Ovary (tissue), 9 donors: ENCODE data around the gene CAMKMT. TPM values are rescaled to one million over a fixed set of nuclear protein-coding genes. Genes with fewer than 3 reads are reported as not detected.
"Not testable (repeated sequence)": the region's sequence is repeated elsewhere in the genome, so short reads cannot be mapped to it uniquely, and the experiment has no call there.

Experiments used
- DNase-seq, 5 donors: peaks; one replicate each; pipeline ENCODE4 v3.0.0-alpha.2; 2019 to 2020
- H3K27ac ChIP-seq, 2 donors: fragments of 200-600 bp; one replicate each; pipeline versions ENCODE4 v1.5.1 to v1.8.0; 2019 to 2022
- H3K27me3 ChIP-seq: fragments of 200-600 bp; one replicate; pipeline ENCODE4 v1.8.0; 2022
- H3K36me3 ChIP-seq: fragments of 200-600 bp; sonication (generic); one replicate; pipeline ENCODE4 v1.5.1; 2019
- H3K4me1 ChIP-seq: one replicate; pipeline ENCODE4 v1.8.1; 2013; ENCODE audit warnings: mild to moderate bottlenecking, moderate library complexity; ENCODE audit not compliant: insufficient read depth
- H3K4me3 ChIP-seq: fragments of 200-600 bp; sonication (generic); one replicate; pipeline ENCODE4 v1.5.1; 2017
- H3K9me3 ChIP-seq, 2 donors: fragments of 200-600 bp in 1 of 2; sonication (generic) in 1 of 2; one replicate each; pipeline versions ENCODE4 v1.5.1 to v1.8.1; 2013 to 2019; ENCODE audit warnings: mild to moderate bottlenecking in 1 of 2, moderate library complexity in 1 of 2
- EP300 ChIP-seq: sonication (generic); formaldehyde crosslinking; IDR thresholded peaks from one replicate; pipeline ENCODE4 v1.6.1; 2017; ENCODE audit warnings: antibody characterized with exemption
- POLR2A ChIP-seq: fragments of 450-650 bp; IDR thresholded peaks from one replicate; pipeline ENCODE4 v1.6.1; 2017; ENCODE audit warnings: antibody characterized with exemption, mild to moderate bottlenecking, moderate library complexity
- WGBS, 3 donors: extraction: QIAGEN DNeasy Blood & Tissue Kit in 1 of 3; methylation state at CpG; one replicate each; pipeline versions ENCODE4 v1.1.5 to v1.1.7; 2013 to 2017; 5-methylcytosine and 5-hydroxymethylcytosine counted together
- intact Hi-C, 4 donors: fragments of 100-400 bp; cut with DNase I; formaldehyde crosslinking; loops; one replicate each; pipeline versions ENCODE4 v1.11.0 to v1.15.1; 2022 to 2023
- polyA plus RNA-seq, 2 donors: library from polyadenylated mRNA; stranded (reverse); fragments of 200-250 nt in 1 of 2; fragments of 350-450 nt in 1 of 2; fragmentation: Illumina TruSeq in 1 of 2; extraction: RNeasy Lipid Tissue Mini Kit (QIAGEN cat#74804) in 1 of 2; gene quantifications; one replicate each; pipeline ENCODE4 v1.2.3, GENCODE V29; 2013 to 2014
- total RNA-seq, 7 donors: library from RNA; depleted of rRNA in 2 of 7; stranded (reverse); fragments of >200 nt in 2 of 7; fragmentation: NEBNext Ultra II Directional in 3 of 7; extraction: Animal tissue kit (Norgen Biotek cat#: 25700) in 3 of 7; gene quantifications; one replicate each; pipeline versions ENCODE4 v1.1.0 to v1.2.4, GENCODE V29; 2016 to 2023
- TF ChIP-seq, protein P1 (sequence below), 3 donors: fragments of 450-650 bp in 2 of 3; fragments of 200-600 bp in 1 of 3; IDR thresholded peaks; one replicate each; pipeline versions ENCODE4 v1.5.1 to v1.8.0; 2016 to 2022; ENCODE audit warnings: antibody characterized with exemption in 3 of 3, mild to moderate bottlenecking in 1 of 3
- donor health status: DM: no; HTN: no; CAD: no; lungs with moderate emphysema.
- donor health status: DM: no; HTN: no; CAD: no.
- donor health status: Bipolar disorder and iron deficiency.
- donor health status: DM: yes; HTN: yes; CAD: no.
- donor health status: DM: no; HTN: no; CAD: no.
- donor health status: DM: yes; HTN: yes; CAD: no.

The CAMKMT gene
- total and polyA plus RNA-seq, 9 donors = 3.5 to 10.7 (median 8.9) TPM

DNA sequence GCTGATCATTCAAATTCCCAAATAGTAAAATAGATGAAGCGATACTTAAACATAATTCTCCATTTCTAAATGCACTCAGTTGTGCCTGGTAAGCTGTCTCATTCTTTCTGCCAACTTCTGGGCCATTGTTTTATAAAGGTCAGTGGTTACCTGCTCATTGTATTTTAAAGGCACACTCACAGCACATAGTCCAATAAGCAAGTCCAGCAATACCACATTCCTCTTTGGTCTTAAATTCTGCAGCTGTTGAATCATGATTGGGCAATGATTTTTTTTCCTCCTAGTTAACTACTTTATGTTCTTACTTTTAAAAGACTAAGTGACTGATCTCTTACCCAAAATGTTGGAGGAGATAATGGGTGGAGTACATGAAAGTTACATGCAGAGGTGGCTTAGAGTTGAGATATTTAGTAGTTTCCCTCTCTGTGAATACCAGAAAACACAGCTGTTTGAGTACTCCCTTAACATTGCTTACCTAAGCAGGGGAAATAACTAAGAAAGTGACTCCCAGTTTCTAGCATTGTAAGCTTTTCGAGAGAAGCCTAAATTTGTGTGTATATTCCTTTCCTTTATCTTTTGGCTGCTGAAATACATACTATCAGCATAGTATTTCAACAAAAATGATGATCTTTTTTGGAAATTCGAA, 220.7 kb downstream of the CAMKMT start:
- Histone ChIP-seq H3K27me3 (no peaks in the 10 kb centered on the region), H3K4me1 (no peaks in the 10 kb centered on the region), H3K9me3 (no peaks in the 10 kb centered on the region), H3K36me3 (no peaks in the 10 kb centered on the region), H3K27ac (no peak overlapping the region), H3K4me3 (no peak overlapping the region)
- no peak for TF ChIP-seq EP300
- TF ChIP-seq POLR2A = no peak
- TF ChIP-seq, protein P1, sequence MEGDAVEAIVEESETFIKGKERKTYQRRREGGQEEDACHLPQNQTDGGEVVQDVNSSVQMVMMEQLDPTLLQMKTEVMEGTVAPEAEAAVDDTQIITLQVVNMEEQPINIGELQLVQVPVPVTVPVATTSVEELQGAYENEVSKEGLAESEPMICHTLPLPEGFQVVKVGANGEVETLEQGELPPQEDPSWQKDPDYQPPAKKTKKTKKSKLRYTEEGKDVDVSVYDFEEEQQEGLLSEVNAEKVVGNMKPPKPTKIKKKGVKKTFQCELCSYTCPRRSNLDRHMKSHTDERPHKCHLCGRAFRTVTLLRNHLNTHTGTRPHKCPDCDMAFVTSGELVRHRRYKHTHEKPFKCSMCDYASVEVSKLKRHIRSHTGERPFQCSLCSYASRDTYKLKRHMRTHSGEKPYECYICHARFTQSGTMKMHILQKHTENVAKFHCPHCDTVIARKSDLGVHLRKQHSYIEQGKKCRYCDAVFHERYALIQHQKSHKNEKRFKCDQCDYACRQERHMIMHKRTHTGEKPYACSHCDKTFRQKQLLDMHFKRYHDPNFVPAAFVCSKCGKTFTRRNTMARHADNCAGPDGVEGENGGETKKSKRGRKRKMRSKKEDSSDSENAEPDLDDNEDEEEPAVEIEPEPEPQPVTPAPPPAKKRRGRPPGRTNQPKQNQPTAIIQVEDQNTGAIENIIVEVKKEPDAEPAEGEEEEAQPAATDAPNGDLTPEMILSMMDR (IDR thresholded peaks at IDR 0.05) = no peak
- 42 to 54% (median 43%) methylated on average over 3 of the region's 3 CpGs for WGBS, 3 donors
- intact Hi-C loops = no loop called here
- no peak for DNase-seq

DNA sequence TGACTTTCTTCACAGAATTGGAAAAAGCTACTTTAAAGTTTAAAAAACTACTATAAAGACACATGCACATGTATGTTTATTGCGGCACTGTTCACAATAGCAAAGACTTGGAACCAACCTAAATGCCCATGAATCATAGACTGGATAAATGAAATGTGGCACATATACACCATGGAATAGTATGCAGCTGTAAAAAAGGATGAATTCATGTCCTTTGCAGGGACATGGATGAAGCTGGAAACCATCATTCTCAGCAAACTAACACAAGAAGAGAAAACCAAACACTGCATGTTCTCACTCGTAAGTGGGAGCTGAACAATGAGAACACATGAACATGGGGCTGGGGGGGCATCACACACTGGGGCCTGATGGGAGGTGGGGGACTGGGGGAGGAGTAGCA, 233.9 kb downstream of the CAMKMT start:
- H3K4me1 ChIP-seq, intact Hi-C loops, H3K9me3 ChIP-seq, H3K27me3 ChIP-seq, H3K27ac ChIP-seq, H3K4me3 ChIP-seq, DNase-seq, H3K36me3 ChIP-seq: not testable (repeated sequence)
- 93 to 99% (median 97%) methylated on average over 2 of the region's 2 CpGs for WGBS, 3 donors

DNA sequence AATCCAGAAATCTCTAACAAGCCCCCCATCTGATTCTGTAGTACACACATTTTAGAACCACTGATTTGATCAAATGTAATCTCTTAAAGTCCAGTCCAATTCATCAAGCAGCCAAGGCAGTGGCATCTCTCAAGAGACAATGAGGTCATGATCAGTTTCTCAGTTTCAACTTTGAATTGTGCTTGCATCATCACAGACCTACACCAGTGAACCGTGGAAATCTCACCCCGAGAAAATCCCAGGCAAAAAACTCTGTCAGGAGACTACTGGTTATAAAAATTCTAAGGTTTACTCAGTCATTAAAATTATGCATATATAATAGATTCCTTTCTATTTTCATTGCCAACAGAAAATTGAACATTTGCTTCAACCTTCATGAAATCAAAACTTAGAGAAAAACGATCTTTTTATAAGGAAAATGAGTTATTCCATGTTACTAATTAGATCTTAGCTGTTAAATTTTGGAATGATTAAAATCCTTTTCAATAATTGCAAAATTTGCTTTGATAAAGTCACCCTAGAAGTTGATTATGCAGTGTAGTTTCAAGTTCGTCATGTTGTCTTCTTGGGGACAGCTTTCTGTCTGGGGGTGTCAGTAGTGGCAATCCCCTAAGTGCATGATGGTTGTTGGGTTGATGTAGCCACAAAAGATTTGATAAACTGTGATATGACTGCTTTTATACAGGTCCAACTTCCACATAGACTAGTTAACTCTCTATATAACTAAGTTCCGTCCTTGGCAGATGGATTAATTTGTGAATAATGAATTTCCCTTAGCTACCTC, 235.0 kb downstream of the CAMKMT start:
- H3K4me3 ChIP-seq = no peak overlapping the region
- intact Hi-C loops = no loop called here
- H3K4me1 ChIP-seq = no peaks in the 10 kb centered on the region
- 77 to 82% (median 81%) methylated on average over 5 of the region's 5 CpGs for WGBS, 3 donors
- no peaks in the 10 kb centered on the region for H3K9me3 ChIP-seq
- no peak overlapping the region for H3K27ac ChIP-seq
- DNase-seq = no peak
- H3K36me3 ChIP-seq = no peaks in the 10 kb centered on the region
- no peak for TF ChIP-seq EP300
- TF ChIP-seq POLR2A = no peak
- TF ChIP-seq, protein P1 (IDR thresholded peaks at IDR 0.05) = no peak
- no peaks in the 10 kb centered on the region for H3K27me3 ChIP-seq

DNA sequence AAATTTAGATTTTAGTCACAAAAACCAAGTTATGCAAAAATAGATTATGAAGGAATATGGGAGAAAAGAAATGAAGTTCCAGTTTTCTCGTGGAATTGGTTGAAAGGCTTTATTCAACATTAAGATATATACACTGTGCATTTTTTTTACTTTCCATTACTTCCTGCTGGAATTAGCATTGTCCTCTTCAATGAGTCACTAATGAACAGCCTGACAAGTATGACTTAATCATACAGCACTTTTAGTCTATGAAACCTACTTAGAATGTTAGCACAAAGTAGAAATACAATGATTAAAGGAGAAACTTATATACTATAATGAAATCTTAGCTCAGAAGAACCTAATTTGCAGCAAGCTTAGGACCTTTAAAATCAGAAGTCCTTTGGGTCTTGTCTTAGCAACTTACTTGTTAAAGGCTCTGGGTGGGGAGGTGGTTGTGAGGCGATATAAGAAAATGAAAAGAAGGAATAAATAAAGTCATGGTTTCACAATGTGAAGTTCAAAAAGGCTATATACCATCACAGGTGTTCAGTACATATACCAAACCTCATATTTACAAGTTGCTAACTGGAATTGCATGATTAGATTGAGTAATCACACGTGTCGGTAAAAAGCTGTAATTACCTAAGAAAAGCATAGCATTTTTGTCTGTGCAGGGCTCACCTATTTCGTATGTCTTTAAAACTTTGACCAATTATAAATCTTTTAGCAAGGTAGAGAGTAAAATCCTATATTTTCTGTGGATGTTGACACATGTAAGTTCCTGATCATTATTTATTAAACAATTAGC, 236.8 kb downstream of the CAMKMT start:
- WGBS, 3 donors = 84 to 88% (median 85%) methylated on average over 5 of the region's 5 CpGs
- no peak overlapping the region for H3K27ac ChIP-seq
- H3K36me3 ChIP-seq = no peaks in the 10 kb centered on the region
- H3K27me3 ChIP-seq = no peaks in the 10 kb centered on the region
- no peak overlapping the region for H3K4me3 ChIP-seq
- intact Hi-C loops = no loop called here
- no peaks in the 10 kb centered on the region for H3K9me3 ChIP-seq
- TF ChIP-seq POLR2A (no peak), EP300 (no peak)
- TF ChIP-seq, protein P1 (IDR thresholded peaks at IDR 0.05) = no peak
- no peak for DNase-seq
- H3K4me1 ChIP-seq = no peaks in the 10 kb centered on the region
